Fibroblast of lung (primary cell): ENCODE measurements around the gene CHDH.

Experiments
- CTCF ChIP-seq, 2 donors: IDR thresholded peaks in 1 of 2; conservative IDR thresholded peaks in 1 of 2; 1 replicate in 1 of 2; 2 replicates in 1 of 2; pipeline ENCODE4 v1.5.1; 2011 to 2012; ENCODE audit warnings: low read length in 2 of 2, control low read depth in 1 of 2, inconsistent platforms in 1 of 2, low read depth in 1 of 2, mild to moderate bottlenecking in 1 of 2
- EZH2 ChIP-seq: IDR thresholded peaks from 2 replicates; pipeline ENCODE4 v1.5.1; 2012; ENCODE audit warnings: low read length, control low read depth, mild to moderate bottlenecking; ENCODE audit errors: missing control alignments

- TF ChIP-seq CTCF (conservative IDR thresholded peaks at IDR 0.05 in 1 of 2, IDR thresholded peaks at IDR 0.05 in 1 of 2; ENCODE audit: low read depth in 1 of 2, low read length in 2 of 2) (no peak), EZH2 (no peak)
Measured at GRCh38 chr3:53880396-53881345, 34.5 kb upstream of the CHDH start.
